GM21737 (cell line): Measurements from ENCODE around the gene CCNT2.
"Not testable (repeated sequence)": the region's sequence is repeated elsewhere in the genome, so short reads cannot be mapped to it uniquely, and the experiment has no call there.

ENCODE experiments used
- ATAC-seq: cut with Tn5 transposase; IDR thresholded peaks from one replicate; pipeline ENCODE4 v1.9.1; 2021; ENCODE audit warnings: mild to moderate bottlenecking, moderate library complexity; ENCODE audit not compliant: unreplicated experiment

Gene CCNT2

GRCh38 chr2:134918526-134919340, at the start of gene CCNT2:
TSS of gene CCNT2 (plus strand) at chr2:134918822. CDS start at chr2:134918855, 33 bp downstream.
- peak; percentile 86 for ATAC-seq

GRCh38 chr2:134869946-134870736, 48.5 kb upstream of the CCNT2 start:
- no peak for ATAC-seq

GRCh38 chr2:134873152-134873551, 45.5 kb upstream of the CCNT2 start:
- no peak for ATAC-seq

GRCh38 chr2:134875309-134875708, 43.3 kb upstream of the CCNT2 start:
- ATAC-seq = no peak

- no peak for ATAC-seq
Observed at GRCh38 chr2:134882773-134883172, 35.8 kb upstream of the CCNT2 start.

GRCh38 chr2:134883552-134884293, 34.9 kb upstream of the CCNT2 start:
- ATAC-seq = no peak

GRCh38 chr2:134884435-134884834, 34.2 kb upstream of the CCNT2 start:
- no peak for ATAC-seq

- no peak for ATAC-seq
Observed at GRCh38 chr2:134892282-134893035, 26.2 kb upstream of the CCNT2 start.

- no peak for ATAC-seq
Observed at GRCh38 chr2:134897932-134898331, 20.7 kb upstream of the CCNT2 start.

GRCh38 chr2:134899204-134899603, 19.4 kb upstream of the CCNT2 start:
- ATAC-seq = no peak

- ATAC-seq = no peak
Observed at GRCh38 chr2:134900151-134900550, 18.5 kb upstream of the CCNT2 start.

GRCh38 chr2:134903701-134904100, 14.9 kb upstream of the CCNT2 start:
- not testable (repeated sequence) for ATAC-seq

- ATAC-seq = no peak
Observed at GRCh38 chr2:134905168-134905567, 13.5 kb upstream of the CCNT2 start.

GRCh38 chr2:134906726-134907125, 11.9 kb upstream of the CCNT2 start:
- no peak for ATAC-seq

- not testable (repeated sequence) for ATAC-seq
Observed at GRCh38 chr2:134907441-134908116, 11.0 kb upstream of the CCNT2 start.

- no peak for ATAC-seq
Observed at GRCh38 chr2:134910763-134911399, 7.7 kb upstream of the CCNT2 start.

- ATAC-seq = no peak
Observed at GRCh38 chr2:134911400-134911785, 7.2 kb upstream of the CCNT2 start.

GRCh38 chr2:134912361-134912760, 6.3 kb upstream of the CCNT2 start:
- no peak for ATAC-seq

GRCh38 chr2:134917360-134917865, 1.2 kb upstream of the CCNT2 start:
- no peak for ATAC-seq
